HG03159 (cell line): Measurements from ENCODE around the gene ZNF319.

Source experiments
- ATAC-seq: cut with Tn5 transposase; IDR thresholded peaks from one replicate; pipeline ENCODE4 v1.9.1; 2021; ENCODE audit warnings: mild to moderate bottlenecking, moderate library complexity; ENCODE audit not compliant: unreplicated experiment

Gene ZNF319

GRCh38 chr16:57998992-57999365 is 1.5 kb downstream of the ZNF319 start:
- ATAC-seq, result no peak

- no peak for ATAC-seq
Observed at GRCh38 chr16:57998486-57998885, 2.0 kb downstream of the ZNF319 start.

DNA sequence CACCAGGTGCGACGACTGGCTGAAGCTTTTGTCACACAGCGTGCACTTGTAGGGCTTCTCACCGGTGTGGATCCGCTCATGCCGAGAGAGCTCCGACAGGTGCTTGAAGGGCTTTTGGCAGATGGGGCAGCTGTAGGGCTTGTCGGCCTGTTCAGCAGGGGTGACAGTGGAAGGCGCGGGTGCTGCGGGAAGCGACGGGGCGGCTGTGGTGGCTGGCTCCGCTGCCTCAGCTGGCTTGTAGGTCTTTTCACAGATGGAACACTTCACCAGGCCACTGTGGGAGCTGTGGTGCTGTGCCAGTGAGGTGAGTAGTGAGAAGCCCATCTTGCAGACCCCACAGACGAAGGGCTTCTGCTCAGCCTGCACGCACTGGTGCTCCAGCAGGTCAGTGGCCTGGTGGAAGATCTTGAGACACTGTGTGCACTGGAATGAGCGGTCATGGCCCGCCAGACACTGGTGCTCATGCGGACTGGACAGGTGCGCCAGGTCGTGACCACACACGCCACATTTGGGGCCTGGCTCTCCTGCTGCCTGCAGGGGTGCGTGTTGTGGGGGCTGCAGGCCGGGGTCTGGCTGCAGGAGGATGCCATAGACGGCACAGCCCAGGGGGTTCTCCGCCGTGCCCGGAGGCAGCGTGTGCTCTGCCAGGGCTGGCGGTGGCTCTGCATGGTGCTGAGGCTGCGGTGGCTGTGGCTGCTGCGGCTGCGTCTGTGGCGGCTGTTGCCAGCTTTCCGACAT is 2.8 kb downstream of the ZNF319 start:
- no peak for ATAC-seq

DNA sequence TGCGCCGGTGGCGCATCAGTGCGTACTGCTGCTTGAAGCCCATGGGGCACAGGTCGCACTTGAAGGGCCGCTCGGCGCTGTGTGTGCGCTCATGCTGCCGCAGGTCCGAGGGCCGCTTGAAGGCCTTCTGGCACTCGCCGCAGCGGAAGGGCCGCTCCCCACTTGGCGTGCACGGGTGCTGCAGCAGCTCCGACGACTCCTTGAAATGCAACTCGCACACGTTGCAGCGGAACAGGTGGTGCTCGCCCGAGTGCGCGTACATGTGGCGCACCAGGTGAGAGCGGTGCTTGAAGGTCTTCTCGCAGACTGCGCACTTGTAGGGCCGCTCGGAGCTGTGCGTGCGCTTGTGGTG is 3.3 kb downstream of the ZNF319 start:
- no peak for ATAC-seq

DNA sequence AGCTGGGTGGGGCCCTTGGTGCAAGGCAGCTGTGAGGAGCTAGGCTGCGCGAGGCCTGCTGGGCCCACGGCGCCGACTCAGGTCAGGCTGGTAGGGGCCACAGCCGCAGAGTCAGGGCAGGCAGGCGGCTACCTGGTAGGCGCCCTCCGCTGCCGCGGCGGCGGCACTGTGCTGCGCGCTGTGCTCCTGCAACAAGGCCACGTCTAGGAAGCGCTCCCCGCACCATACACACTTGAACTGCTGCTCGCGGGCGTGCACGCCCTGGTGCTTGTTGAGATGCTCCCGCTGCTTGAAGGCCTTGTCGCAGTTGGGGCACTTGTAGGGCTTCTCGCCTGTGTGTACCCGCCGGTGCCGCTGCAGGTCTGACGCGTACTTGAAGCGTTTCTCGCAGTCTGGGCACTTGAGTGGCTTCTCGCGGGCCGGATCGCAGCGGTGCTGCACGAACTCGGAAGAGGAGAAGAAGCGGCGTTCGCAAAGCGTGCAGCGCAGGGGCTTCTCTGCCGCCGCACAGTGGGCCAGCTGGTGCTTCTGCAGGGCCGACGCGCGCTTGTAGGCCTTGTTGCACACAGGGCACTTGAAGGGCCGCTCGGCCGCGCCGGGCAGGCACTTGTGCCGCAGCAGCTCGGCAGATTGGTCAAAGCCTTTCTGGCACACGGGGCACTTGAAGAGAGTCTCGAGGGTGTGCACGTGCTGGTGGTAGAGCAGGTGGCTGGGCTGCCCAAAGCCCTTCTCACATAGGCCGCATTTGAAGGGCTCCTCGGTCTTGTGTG is 3.9 kb downstream of the ZNF319 start:
- ATAC-seq, result no peak

GRCh38 chr16:57995721-57996405 is 4.6 kb downstream of the ZNF319 start:
- no peak for ATAC-seq

- no peak for ATAC-seq
Observed at GRCh38 chr16:57994778-57995177, 5.7 kb downstream of the ZNF319 start.

DNA sequence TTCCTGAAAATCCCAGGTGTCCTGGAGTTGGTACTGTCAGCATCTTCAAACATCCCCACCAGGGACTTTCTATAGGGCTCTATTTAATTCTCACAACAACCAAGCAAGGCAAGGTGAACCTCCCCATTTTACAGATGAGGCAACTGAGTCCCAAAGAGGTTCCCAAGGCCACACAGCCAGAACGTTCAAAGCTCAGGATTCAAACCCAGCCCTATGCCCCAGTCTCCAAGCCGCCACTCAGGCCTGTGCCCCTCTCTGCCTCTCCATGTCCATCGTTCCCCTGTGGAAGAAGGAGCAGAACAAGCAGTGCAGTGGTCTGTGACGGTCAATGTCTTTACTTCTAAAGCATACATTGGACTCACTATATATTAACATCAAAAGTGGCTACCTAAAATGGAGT is 6.1 kb downstream of the ZNF319 start:
- no peak for ATAC-seq

GRCh38 chr16:57993897-57994296 is 6.6 kb downstream of the ZNF319 start:
- ATAC-seq, result no peak

DNA sequence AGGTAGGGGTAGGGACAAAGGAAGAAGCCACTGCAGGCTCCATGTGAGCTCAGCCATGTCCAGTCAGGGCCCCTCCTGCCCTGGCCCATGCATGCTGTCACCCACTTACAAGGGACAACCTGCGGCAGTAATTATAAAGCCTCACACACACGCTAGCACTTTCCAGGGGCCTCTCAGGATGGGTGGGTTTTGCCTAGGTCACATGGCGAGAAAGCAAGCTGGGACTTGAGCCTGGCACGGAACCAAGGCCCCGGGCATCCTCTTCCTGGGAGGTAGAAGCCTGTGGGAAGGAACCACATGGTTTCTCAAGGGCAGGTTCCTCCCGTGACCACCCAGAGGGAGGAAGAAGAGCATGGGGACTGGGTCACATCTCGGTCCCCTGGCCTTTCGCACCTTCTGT is 7.0 kb downstream of the ZNF319 start:
- ATAC-seq, result no peak

DNA sequence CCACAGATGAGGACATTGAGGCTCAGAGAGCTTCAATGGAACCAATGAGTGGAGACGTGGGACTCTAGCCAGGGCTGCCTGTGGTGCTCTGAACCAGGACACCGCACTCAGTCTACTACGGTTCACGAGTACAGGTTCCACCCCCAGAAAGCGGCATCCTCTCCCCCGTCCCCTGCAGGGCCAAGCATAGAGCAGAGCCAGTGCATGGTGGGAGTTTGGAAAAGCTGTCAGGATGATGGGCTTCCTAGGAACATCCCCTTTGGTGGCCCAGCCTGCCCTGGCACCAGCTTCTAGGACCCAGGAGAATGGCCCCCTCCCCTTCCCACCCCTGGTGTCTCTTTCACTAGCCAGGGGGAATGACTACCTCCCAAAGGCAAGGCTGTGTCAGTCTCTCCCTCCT is 8.4 kb downstream of the ZNF319 start:
- no peak for ATAC-seq

DNA sequence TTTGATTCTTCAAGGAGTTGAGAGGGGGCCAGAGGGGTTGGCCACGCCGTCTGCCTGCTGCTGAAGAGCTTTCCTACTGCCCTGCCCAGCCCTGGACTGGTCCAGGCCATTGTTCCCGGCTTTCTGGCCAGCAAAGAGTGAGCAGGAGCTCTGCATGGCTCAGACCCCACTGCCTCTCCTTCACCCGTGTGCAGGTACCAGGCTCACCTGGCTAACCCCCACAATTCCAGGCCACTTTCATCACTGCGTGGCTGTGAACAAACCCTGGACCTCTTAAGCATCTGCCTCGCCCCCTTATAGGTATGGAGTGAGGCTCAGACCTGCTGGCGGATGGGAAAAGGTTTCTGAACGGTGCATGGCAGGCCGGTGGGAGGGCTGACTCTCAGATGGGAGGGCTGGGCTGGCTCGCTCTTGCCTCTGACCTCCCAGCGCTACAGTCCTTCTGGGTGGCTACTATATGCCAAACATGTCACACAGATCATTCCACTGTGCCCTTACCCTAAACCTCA is 8.9 kb downstream of the ZNF319 start:
- ATAC-seq, result no peak

- ATAC-seq, result no peak
Observed at GRCh38 chr16:57988929-57989328, 11.5 kb downstream of the ZNF319 start.

- ATAC-seq, result no peak
Observed at GRCh38 chr16:57987441-57988177, 12.9 kb downstream of the ZNF319 start.

DNA sequence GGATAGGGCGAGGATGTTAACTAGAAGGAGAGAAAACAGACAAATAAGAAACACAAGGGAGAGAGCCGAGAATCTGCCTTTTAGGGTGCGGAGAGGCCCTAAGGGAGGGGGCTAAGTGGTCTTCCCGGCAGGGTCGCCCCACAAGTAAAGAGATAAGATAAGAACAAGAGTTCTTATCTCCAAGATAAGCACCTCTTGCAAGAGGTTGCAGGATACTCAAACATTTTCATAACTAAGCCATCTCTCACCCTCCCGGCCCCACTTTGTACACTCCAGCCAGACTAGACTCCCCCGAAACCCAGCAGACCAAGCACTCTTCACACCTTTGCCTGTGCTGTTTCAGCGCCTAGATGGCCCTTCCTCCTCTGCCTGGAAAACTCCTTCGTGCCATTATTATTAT is 14.3 kb downstream of the ZNF319 start:
- ATAC-seq, result no peak

DNA sequence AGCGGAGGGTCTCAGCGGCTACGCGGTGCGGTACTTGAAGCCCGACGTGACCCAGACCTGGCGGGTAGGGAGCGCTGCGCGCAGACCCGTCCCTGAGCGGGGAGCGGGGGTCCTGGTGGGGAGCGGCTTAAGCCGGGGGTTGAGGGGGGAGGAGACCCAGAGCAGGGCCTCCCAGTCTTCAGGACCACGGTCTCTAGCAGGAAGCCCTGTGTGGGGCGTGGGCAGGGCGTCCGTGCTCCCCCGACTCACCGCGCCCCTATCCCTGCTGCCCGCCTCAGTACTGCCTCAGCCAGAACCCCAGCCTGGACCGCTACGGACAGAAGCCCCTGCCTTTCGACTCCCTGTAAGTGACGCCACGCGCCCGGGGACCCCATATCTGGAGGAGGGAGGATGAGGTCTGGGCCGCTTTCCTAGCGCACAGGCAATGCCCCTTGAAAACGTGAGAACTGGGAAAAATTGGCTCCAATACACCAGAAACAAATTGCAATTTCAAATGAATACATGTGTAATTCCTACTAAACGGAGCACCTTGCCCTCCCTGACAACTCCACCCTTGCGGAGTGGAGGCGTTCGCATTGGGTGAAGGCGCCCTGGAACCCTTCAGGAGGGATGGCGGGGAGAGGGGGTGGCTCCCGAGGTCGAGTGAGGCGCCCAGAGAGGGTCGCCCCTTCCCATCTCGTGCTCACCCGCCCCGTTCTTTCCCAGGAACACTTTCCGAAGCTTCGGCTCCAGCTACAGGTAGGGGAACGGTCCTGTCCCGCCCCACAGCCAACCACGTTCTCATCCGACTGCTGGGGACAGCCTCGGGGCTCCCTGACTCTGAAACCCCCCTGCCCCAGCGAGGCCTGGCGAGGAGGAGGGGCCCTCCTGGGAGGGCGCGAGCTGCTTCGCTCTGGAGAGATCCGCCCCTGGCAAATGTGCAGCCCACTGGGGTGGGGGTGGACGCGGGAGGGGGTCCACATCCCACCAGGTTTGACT is 15.0 kb downstream of the ZNF319 start:
- peak; percentile 16 for ATAC-seq

DNA sequence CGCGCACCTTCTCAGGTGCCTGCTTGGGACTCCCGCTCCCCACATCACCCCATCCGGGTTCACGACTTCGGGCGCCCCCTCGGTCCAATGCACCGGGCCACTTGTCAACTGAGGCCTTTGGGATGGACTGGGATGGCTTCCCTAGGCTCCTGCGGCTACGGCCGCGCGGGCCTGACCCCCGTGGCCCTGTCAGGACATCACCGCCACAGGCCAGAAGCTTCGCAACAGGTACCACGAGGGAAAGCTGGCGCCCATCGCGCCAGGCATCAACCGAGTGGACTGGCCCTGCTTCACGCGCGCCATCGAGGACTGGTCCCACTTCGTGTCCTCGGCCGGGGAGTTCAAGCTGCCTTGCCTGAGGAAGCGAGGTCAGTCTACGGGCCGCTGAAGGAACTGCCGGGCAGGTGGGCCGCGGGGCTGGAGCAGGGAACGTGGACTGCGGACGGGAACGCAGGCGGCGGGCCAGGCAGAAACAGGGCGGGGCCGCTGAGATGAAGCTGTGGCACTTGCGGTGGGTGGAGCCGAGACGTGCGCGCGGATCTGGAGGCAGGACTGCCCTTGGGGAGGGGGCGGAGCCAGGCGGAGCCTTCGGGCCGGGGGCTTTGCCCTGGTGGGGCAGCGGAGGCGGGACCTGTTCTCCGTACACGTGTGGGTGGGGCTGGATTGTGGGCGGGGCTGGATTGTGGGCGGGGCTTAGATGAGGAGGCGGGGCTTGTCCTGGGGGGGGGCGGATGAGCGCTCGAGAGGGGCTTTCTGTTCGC is 15.8 kb downstream of the ZNF319 start:
- ATAC-seq, result peak; percentile 85

DNA sequence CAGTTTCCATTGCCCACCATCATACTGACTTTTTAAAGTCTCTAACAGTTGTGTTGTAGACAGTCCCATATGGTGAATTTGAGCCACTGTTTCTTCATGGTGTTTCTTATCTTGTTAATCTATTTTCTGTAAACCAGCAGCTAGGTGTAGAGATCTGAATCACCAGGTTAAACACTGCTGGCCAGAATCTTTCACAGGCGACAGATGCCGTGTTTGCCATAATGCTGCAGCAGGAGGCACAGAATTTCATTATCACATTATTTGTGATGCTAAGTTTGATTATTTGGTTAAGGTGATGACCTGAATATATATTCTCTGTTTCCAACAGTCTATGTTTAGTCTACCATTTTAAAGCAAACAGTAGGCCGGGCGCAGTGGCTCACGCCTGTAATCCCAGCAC is 18.1 kb downstream of the ZNF319 start:
- no peak for ATAC-seq

DNA sequence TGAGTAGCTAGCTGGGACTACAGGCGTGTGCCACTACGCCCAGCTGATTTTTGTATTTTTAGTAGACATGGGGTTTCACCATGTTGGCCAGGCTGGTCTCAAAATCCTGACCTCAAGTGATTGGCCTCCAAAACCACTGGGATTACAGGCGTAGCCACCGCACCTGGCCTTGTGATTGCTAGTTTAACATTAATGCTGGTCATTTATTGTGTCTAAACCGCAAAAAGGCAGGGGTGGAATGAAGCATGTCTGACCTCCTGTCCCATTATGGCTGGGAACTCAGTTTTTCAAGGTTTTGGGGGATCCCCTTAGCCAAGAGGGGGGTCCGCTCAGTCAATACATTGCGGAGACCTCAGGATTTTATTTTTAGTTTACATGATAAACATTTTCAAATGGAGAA is 18.8 kb downstream of the ZNF319 start:
- ATAC-seq, result no peak
